PC-3 (cell line): Measurements from ENCODE around the gene HECW1. TPM values are rescaled to one million over a fixed set of nuclear protein-coding genes. Genes with fewer than 3 reads are reported as not detected.

Experiments used
- ATAC-seq: fragments of 200-7000 bp; cut with Tn5 transposase; 2 replicates; pipeline ENCODE4 v1.9.1; 2020; ENCODE audit warnings: mild to moderate bottlenecking, moderate library complexity
- BruUV-seq: library from RNA; stranded (reverse); fragments of 400-500 nt; replicated peaks from 2 replicates; lab custom pipeline; 2021; lab: Mats Ljungman, UMichigan
- CTCF ChIA-PET: fragments of 300-600 bp; sonication (Branson Sonifier 250); formaldehyde crosslinking; loops from one replicate; lab custom pipeline; 2022; ENCODE audit warnings: antibody characterized with exemption; lab: Charles Lee
- POLR2A ChIA-PET: fragments of 300-600 bp; sonication (Branson Sonifier 250); formaldehyde crosslinking; loops from one replicate; lab custom pipeline; 2022; ENCODE audit warnings: antibody characterized with exemption; ENCODE audit not compliant: unreplicated experiment; lab: Charles Lee
- DNase-seq: peaks from one replicate; pipeline ENCODE4 v3.0.0-alpha.2; 2015
- H2AFZ ChIP-seq: fragments of 300-600 bp; sonication (generic); 2 replicates; pipeline ENCODE4 v1.6.0; 2016; ENCODE audit warnings: antibody characterized with exemption, low read length
- H3F3A ChIP-seq: fragments of 300-600 bp; sonication (generic); one replicate; pipeline ENCODE4 v1.6.0; 2017; ENCODE audit warnings: antibody characterized with exemption, low read length, control low read depth, mild to moderate bottlenecking; ENCODE audit not compliant: unreplicated experiment
- H3K27ac ChIP-seq: fragments of 300-600 bp; sonication (generic); 2 replicates; pipeline ENCODE4 v1.5.1; 2016; ENCODE audit warnings: mild to moderate bottlenecking, low read length
- H3K27me3 ChIP-seq: fragments of 300-600 bp; sonication (generic); 2 replicates; pipeline ENCODE4 v1.6.1; 2016; ENCODE audit warnings: low read length, mixed read lengths
- H3K36me3 ChIP-seq: fragments of 300-600 bp; sonication (generic); 2 replicates; pipeline ENCODE4 v1.6.1; 2016; ENCODE audit warnings: low read depth, mixed run types, low read length, mixed read lengths
- H3K4me1 ChIP-seq: fragments of 300-600 bp; sonication (generic); 2 replicates; pipeline ENCODE4 v1.5.1; 2016; ENCODE audit warnings: low read length; ENCODE audit not compliant: insufficient read depth
- H3K4me2 ChIP-seq: fragments of 300-600 bp; sonication (generic); 2 replicates; pipeline ENCODE4 v1.6.0; 2016; ENCODE audit warnings: low read length
- H3K4me3 ChIP-seq: fragments of 300-600 bp; sonication (generic); 2 replicates; pipeline ENCODE4 v1.5.1; 2016; ENCODE audit warnings: mild to moderate bottlenecking, low read length, mixed read lengths
- H3K79me2 ChIP-seq: fragments of 300-600 bp; sonication (generic); 2 replicates; pipeline ENCODE4 v1.6.1; 2017; ENCODE audit warnings: low read length, mixed read lengths
- H3K9ac ChIP-seq: fragments of 300-600 bp; sonication (generic); 2 replicates; pipeline ENCODE4 v1.6.0; 2016; ENCODE audit warnings: mild to moderate bottlenecking, low read length
- H3K9me2 ChIP-seq: fragments of 300-600 bp; sonication (generic); replicated peaks from 2 replicates; pipeline ENCODE4 v1.6.1; 2016; ENCODE audit warnings: mixed run types, low read length, mixed read lengths
- H3K9me3 ChIP-seq: fragments of 300-600 bp; sonication (generic); 2 replicates; pipeline ENCODE4 v1.6.1; 2016; ENCODE audit warnings: low read length, mixed read lengths
- H4K20me1 ChIP-seq: fragments of 300-600 bp; sonication (generic); 2 replicates; pipeline ENCODE4 v1.6.1; 2016; ENCODE audit warnings: low read length, mixed read lengths
- EZH2 ChIP-seq: fragments of 300-600 bp; sonication (generic); IDR thresholded peaks from one replicate; pipeline ENCODE4 v1.6.1; 2017; ENCODE audit warnings: antibody characterized with exemption, mild to moderate bottlenecking, low read length; ENCODE audit not compliant: unreplicated experiment
- EZH2phosphoT487 ChIP-seq: fragments of 300-600 bp; sonication (generic); IDR thresholded peaks from 2 replicates; pipeline ENCODE4 v1.6.1; 2018; ENCODE audit warnings: mild to moderate bottlenecking, antibody characterized with exemption, low read length, borderline replicate concordance
- intact Hi-C: fragments of 100-400 bp; cut with micrococcal nuclease; formaldehyde crosslinking; loops from 2 replicates; pipeline ENCODE4 v1.9.0; 2023
- total RNA-seq: library from RNA; depleted of rRNA; stranded (reverse); fragments of >200 nt; gene quantifications from 2 replicates; pipeline ENCODE4 v1.2.3, GENCODE V29; 2014
- TF ChIP-seq, protein P1 (sequence below): fragments of 300-600 bp; sonication (generic); conservative IDR thresholded peaks from 2 replicates; pipeline ENCODE4 v1.5.1; 2017; ENCODE audit warnings: antibody characterized with exemption, low read depth, mild to moderate bottlenecking, low read length

The HECW1 gene
- total RNA-seq, 1 experiment from 2014 or later, result 3.0 TPM

- Histone ChIP-seq H2AFZ (no peak overlapping the region), H3F3A (peaks cover 4% of the 10 kb centered on the region), H3K9me2 (no peaks in the 10 kb centered on the region), H3K79me2 (no peaks in the 10 kb centered on the region), H3K27ac (no peak overlapping the region), H4K20me1 (no peaks in the 10 kb centered on the region), H3K27me3 (no peaks in the 10 kb centered on the region), H3K4me1 (peaks cover 34% of the 10 kb centered on the region), H3K36me3 (no peaks in the 10 kb centered on the region), H3K9me3 (no peaks in the 10 kb centered on the region), H3K9ac (no peak overlapping the region), H3K4me2 (0 out of 2 replicates have a peak overlapping the region, but pooled peaks have one; percentile 7), H3K4me3 (no peak overlapping the region)
- intact Hi-C loops, result no loop called here
- peak; percentile 59 for ATAC-seq
- POLR2A ChIA-PET, result no interaction called here
- TF ChIP-seq, protein P1, sequence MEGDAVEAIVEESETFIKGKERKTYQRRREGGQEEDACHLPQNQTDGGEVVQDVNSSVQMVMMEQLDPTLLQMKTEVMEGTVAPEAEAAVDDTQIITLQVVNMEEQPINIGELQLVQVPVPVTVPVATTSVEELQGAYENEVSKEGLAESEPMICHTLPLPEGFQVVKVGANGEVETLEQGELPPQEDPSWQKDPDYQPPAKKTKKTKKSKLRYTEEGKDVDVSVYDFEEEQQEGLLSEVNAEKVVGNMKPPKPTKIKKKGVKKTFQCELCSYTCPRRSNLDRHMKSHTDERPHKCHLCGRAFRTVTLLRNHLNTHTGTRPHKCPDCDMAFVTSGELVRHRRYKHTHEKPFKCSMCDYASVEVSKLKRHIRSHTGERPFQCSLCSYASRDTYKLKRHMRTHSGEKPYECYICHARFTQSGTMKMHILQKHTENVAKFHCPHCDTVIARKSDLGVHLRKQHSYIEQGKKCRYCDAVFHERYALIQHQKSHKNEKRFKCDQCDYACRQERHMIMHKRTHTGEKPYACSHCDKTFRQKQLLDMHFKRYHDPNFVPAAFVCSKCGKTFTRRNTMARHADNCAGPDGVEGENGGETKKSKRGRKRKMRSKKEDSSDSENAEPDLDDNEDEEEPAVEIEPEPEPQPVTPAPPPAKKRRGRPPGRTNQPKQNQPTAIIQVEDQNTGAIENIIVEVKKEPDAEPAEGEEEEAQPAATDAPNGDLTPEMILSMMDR, result no peak
- TF ChIP-seq EZH2 (no peak), EZH2phosphoT487 (no peak)
- CTCF ChIA-PET, result no interaction called here
- DNase-seq, result peak; percentile 60
- BruUV-seq, result no TSS peak
Measured at GRCh38 chr7:43480581-43480980, 368.1 kb downstream of the HECW1 start.

GRCh38 chr7:43481902-43482678, 369.6 kb downstream of the HECW1 start:
- no peak overlapping the region for H3K4me3 ChIP-seq
- H3K4me2 ChIP-seq, result 0 out of 2 replicates have a peak overlapping the region, but pooled peaks have one; percentile 26
- H3K36me3 ChIP-seq, result no peaks in the 10 kb centered on the region
- no peak for TF ChIP-seq EZH2phosphoT487
- TF ChIP-seq EZH2, result no peak
- TF ChIP-seq, protein P1, result no peak
- intact Hi-C loops, result no loop called here
- ATAC-seq (peak; percentile 23; the same call in 1 of the 2 replicates), DNase-seq (peak; percentile 59)
- POLR2A ChIA-PET, result no interaction called here
- H3K27me3 ChIP-seq, result no peaks in the 10 kb centered on the region
- no peaks in the 10 kb centered on the region for H3K79me2 ChIP-seq
- H3K9me3 ChIP-seq, result no peaks in the 10 kb centered on the region
- no peak overlapping the region for H3K27ac ChIP-seq
- H3K9me2 ChIP-seq, result no peaks in the 10 kb centered on the region
- H3F3A ChIP-seq, result no peaks in the 10 kb centered on the region
- H2AFZ ChIP-seq, result no peak overlapping the region
- H4K20me1 ChIP-seq, result no peaks in the 10 kb centered on the region
- H3K4me1 ChIP-seq, result peaks cover 34% of the 10 kb centered on the region
- H3K9ac ChIP-seq, result no peak overlapping the region
- CTCF ChIA-PET, result no interaction called here
- BruUV-seq, result no TSS peak

DNA sequence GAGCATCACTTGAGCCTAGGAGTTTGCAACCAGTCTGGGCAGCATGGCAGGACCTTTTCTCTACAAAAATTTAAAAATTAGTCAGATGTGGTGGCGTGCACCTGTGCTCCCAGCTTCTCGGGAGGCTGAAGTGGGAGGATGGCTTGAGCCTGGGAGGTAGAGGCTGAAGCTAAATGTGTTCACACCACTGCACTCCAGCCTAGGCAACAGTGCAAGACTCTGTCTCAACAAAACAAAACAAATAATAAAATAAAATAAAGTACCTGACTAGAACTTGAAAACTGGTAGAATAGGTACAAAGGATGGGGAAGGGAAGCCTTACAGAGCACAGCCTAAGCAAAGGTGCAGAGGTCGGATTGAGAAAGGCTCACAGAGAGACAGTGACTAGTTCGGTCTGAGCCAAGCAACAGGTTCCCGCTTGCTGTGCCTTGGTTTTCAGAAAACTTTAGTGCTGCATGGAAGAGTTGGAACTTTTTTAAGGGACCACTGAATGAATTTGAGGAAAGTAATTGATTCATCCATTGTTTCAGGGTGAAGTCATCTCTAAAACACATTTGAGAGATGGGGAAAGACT, 370.3 kb downstream of the HECW1 start:
- no TSS peak for BruUV-seq

More for the DNA sequence above, 370.3 kb downstream of the HECW1 start:
- DNase-seq, result no peak
- H4K20me1 ChIP-seq, result no peaks in the 10 kb centered on the region
- H3K79me2 ChIP-seq, result no peaks in the 10 kb centered on the region
- no peak overlapping the region for H3K4me3 ChIP-seq
- no peak; the same call in 1 of the 2 replicates for ATAC-seq
- H3K27me3 ChIP-seq, result no peaks in the 10 kb centered on the region
- no peaks in the 10 kb centered on the region for H3F3A ChIP-seq
- H3K9ac ChIP-seq, result no peak overlapping the region
- H3K4me1 ChIP-seq, result peaks cover 28% of the 10 kb centered on the region
- no peak overlapping the region for H3K4me2 ChIP-seq
- intact Hi-C loops, result no loop called here
- no peak overlapping the region for H3K27ac ChIP-seq
- no peaks in the 10 kb centered on the region for H3K9me3 ChIP-seq
- no peaks in the 10 kb centered on the region for H3K9me2 ChIP-seq
- POLR2A ChIA-PET, result no interaction called here
- CTCF ChIA-PET, result interaction anchor here (0.6 kb wide), 2 partner anchors 90 to 217 kb away, joined by 3 to 4 read pairs; no protein-coding TSS in a partner anchor
- no peak overlapping the region for H2AFZ ChIP-seq
- TF ChIP-seq, protein P1, result no peak
- no peak for TF ChIP-seq EZH2
- no peak for TF ChIP-seq EZH2phosphoT487
- H3K36me3 ChIP-seq, result no peaks in the 10 kb centered on the region
